Smooth muscle cell (in vitro differentiated cells): ENCODE measurements around the gene CAPN9. TPM values are rescaled to one million over a fixed set of nuclear protein-coding genes. Genes with fewer than 3 reads are reported as not detected.

Experiments used
- DNase-seq: peaks from one replicate; lab custom pipeline; 2025; ENCODE audit not compliant: unreplicated experiment; lab: John Stamatoyannopoulos, UW
- H2AFZ ChIP-seq: fragments of 200-600 bp; sonication (generic); 2 replicates; pipeline ENCODE4 v1.6.0; 2016; ENCODE audit warnings: antibody characterized with exemption, low read depth, mild to moderate bottlenecking
- H3F3A ChIP-seq: fragments of 200-600 bp; sonication (generic); 2 replicates; pipeline ENCODE4 v1.6.0; 2017; ENCODE audit warnings: antibody characterized with exemption, low read depth
- H3K27ac ChIP-seq: fragments of 200-600 bp; sonication (generic); 2 replicates; pipeline ENCODE4 v1.5.1; 2016; ENCODE audit warnings: low read depth, mild to moderate bottlenecking
- H3K27me3 ChIP-seq: fragments of 200-600 bp; sonication (generic); 2 replicates; pipeline ENCODE4 v1.6.1; 2016; ENCODE audit warnings: low read depth, mild to moderate bottlenecking
- H3K36me3 ChIP-seq: fragments of 200-600 bp; sonication (generic); 2 replicates; pipeline ENCODE4 v1.5.1; 2016; ENCODE audit warnings: low read depth
- H3K4me1 ChIP-seq: fragments of 200-600 bp; sonication (generic); 2 replicates; pipeline ENCODE4 v1.5.1; 2016; ENCODE audit warnings: low read depth
- H3K4me2 ChIP-seq: fragments of 200-600 bp; sonication (generic); 2 replicates; pipeline ENCODE4 v1.6.0; 2016; ENCODE audit warnings: mild to moderate bottlenecking
- H3K4me3 ChIP-seq: fragments of 200-600 bp; sonication (generic); 2 replicates; pipeline ENCODE4 v1.5.1; 2016; ENCODE audit warnings: mild to moderate bottlenecking
- H3K79me2 ChIP-seq: fragments of 200-600 bp; sonication (generic); 2 replicates; pipeline ENCODE4 v1.6.0; 2016; ENCODE audit warnings: low read depth, mild to moderate bottlenecking
- H3K9ac ChIP-seq: fragments of 200-600 bp; sonication (generic); 2 replicates; pipeline ENCODE4 v1.6.0; 2016; ENCODE audit warnings: low read depth
- H3K9me3 ChIP-seq: fragments of 200-600 bp; sonication (generic); replicated peaks from 2 replicates; pipeline ENCODE4 v1.5.1; 2016; ENCODE audit warnings: low read depth
- H4K20me1 ChIP-seq: fragments of 200-600 bp; sonication (generic); 2 replicates; pipeline ENCODE4 v1.6.0; 2016; ENCODE audit warnings: low read depth
- WGBS: methylation state at CpG from one replicate; pipeline ENCODE4 v1.1.7; 2016; ENCODE audit warnings: low lambda C conversion rate; 5-methylcytosine and 5-hydroxymethylcytosine counted together
- polyA plus RNA-seq: library from polyadenylated mRNA; unstranded; fragments of >200 nt; fragmentation: Nextera tagmentation; extraction: Ambion mirVana; gene quantifications from 2 replicates; pipeline ENCODE4 v1.2.1, GENCODE V29; 2016
- total RNA-seq: library from RNA; depleted of rRNA; stranded (reverse); fragments of >200 nt; gene quantifications from 2 replicates; pipeline ENCODE4 v1.2.3, GENCODE V29; 2014
- TF ChIP-seq, protein P1 (sequence below): fragments of 200-600 bp; sonication (generic); IDR thresholded peaks from 2 replicates; pipeline ENCODE4 v1.5.1; 2017; ENCODE audit warnings: borderline replicate concordance, mild to moderate bottlenecking, antibody characterized with exemption; ENCODE audit not compliant: insufficient read depth, poor library complexity, severe bottlenecking

Gene CAPN9
- total and polyA plus RNA-seq, 2 experiments from 2014 or later, result not detected

- 81% methylated on average over 3 of the region's 3 CpGs for WGBS
- Histone ChIP-seq H3K79me2 (no peaks in the 10 kb centered on the region), H3K4me1 (no peaks in the 10 kb centered on the region), H2AFZ (no peak overlapping the region), H3K27ac (no peak overlapping the region), H3F3A (peaks cover 11% of the 10 kb centered on the region), H3K9me3 (no peaks in the 10 kb centered on the region), H3K27me3 (no peaks in the 10 kb centered on the region), H3K9ac (no peak overlapping the region), H3K4me2 (no peak overlapping the region), H3K4me3 (no peak overlapping the region), H3K36me3 (peaks cover 3% of the 10 kb centered on the region), H4K20me1 (no peaks in the 10 kb centered on the region)
- TF ChIP-seq, protein P1, sequence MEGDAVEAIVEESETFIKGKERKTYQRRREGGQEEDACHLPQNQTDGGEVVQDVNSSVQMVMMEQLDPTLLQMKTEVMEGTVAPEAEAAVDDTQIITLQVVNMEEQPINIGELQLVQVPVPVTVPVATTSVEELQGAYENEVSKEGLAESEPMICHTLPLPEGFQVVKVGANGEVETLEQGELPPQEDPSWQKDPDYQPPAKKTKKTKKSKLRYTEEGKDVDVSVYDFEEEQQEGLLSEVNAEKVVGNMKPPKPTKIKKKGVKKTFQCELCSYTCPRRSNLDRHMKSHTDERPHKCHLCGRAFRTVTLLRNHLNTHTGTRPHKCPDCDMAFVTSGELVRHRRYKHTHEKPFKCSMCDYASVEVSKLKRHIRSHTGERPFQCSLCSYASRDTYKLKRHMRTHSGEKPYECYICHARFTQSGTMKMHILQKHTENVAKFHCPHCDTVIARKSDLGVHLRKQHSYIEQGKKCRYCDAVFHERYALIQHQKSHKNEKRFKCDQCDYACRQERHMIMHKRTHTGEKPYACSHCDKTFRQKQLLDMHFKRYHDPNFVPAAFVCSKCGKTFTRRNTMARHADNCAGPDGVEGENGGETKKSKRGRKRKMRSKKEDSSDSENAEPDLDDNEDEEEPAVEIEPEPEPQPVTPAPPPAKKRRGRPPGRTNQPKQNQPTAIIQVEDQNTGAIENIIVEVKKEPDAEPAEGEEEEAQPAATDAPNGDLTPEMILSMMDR, result no peak
- DNase-seq, result no peak
Observed at GRCh38 chr1:230834292-230834691, 87.1 kb downstream of the CAPN9 start.

GRCh38 chr1:230836347-230836746, 89.2 kb downstream of the CAPN9 start:
- peaks cover 11% of the 10 kb centered on the region for H4K20me1 ChIP-seq
- 98% methylated on average over 5 of the region's 5 CpGs for WGBS
- no peaks in the 10 kb centered on the region for H3K4me1 ChIP-seq
- no peak overlapping the region for H3K27ac ChIP-seq
- H3K9ac ChIP-seq, result no peak overlapping the region
- no peak overlapping the region for H3K4me3 ChIP-seq
- H3K36me3 ChIP-seq, result peaks cover 8% of the 10 kb centered on the region
- no peaks in the 10 kb centered on the region for H3K9me3 ChIP-seq
- TF ChIP-seq, protein P1, result no peak
- DNase-seq, result no peak
- H3F3A ChIP-seq, result peaks cover 10% of the 10 kb centered on the region
- no peaks in the 10 kb centered on the region for H3K27me3 ChIP-seq
- no peak overlapping the region for H2AFZ ChIP-seq
- H3K4me2 ChIP-seq, result no peak overlapping the region
- no peaks in the 10 kb centered on the region for H3K79me2 ChIP-seq

DNA sequence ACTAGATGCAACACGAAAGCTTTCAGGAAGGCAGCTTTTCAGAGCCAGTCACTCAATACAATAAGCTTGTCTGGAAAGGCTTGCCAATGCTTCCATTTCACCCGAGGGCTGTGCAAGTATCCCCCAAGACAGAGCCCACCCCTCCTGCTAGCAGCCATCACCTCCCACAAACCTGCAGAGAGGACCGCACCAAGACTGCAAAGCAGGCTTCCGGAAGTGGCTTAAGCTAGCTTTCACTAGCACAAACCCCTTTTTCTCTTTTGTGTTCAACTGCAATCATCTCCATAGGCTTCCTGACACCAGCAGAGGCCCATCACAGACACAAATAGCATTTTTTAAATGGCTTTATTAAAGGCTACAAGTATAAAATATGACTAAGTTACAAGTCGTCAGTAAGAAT, 89.6 kb downstream of the CAPN9 start:
- TF ChIP-seq, protein P1, result no peak
- no peak for DNase-seq
- Histone ChIP-seq H3K9ac (no peak overlapping the region), H3K79me2 (no peaks in the 10 kb centered on the region), H3K27ac (no peak overlapping the region), H3K4me1 (no peaks in the 10 kb centered on the region), H2AFZ (no peak overlapping the region), H4K20me1 (peaks cover 11% of the 10 kb centered on the region), H3K4me3 (no peak overlapping the region), H3K4me2 (no peak overlapping the region), H3K36me3 (peaks cover 8% of the 10 kb centered on the region), H3K9me3 (no peaks in the 10 kb centered on the region), H3F3A (peaks cover 5% of the 10 kb centered on the region), H3K27me3 (no peaks in the 10 kb centered on the region)
- WGBS, result 97% methylated on average over 5 of the region's 5 CpGs

DNA sequence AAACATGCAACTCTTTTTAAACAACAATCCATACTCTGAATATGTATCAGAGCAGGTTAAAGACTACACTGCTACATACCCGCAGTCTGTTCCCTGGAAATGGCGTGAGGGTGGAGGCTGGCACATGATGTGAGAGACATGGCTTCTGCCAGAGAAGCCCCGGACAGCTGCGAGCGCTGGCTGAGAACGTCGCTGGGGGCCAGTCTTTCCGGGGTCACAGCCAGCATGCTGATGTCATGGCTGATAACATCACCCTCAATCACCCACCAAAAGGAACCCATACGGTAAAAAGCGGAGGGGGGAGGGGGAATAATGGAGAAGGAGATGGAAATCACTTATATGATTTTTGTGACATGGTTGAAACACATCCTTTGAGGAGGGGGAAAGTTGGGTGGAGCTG, 92.0 kb downstream of the CAPN9 start:
- no peaks in the 10 kb centered on the region for H3K9me3 ChIP-seq
- H4K20me1 ChIP-seq, result peaks cover 11% of the 10 kb centered on the region
- peaks cover 8% of the 10 kb centered on the region for H3K36me3 ChIP-seq
- no peak overlapping the region for H3K27ac ChIP-seq
- H3K4me1 ChIP-seq, result no peaks in the 10 kb centered on the region
- H3K9ac ChIP-seq, result no peak overlapping the region
- H3K4me2 ChIP-seq, result no peak overlapping the region
- H2AFZ ChIP-seq, result no peak overlapping the region
- H3K79me2 ChIP-seq, result no peaks in the 10 kb centered on the region
- H3K4me3 ChIP-seq, result no peak overlapping the region
- TF ChIP-seq, protein P1, result no peak
- no peak for DNase-seq
- no peaks in the 10 kb centered on the region for H3F3A ChIP-seq
- no peaks in the 10 kb centered on the region for H3K27me3 ChIP-seq
- WGBS, result 98% methylated on average over 10 of the region's 10 CpGs
